ENCODE measurements around the gene ETV3.
"Not testable (repeated sequence)": the region's sequence is repeated elsewhere in the genome, so short reads cannot be mapped to it uniquely, and the experiment has no call there.

Gene ETV3

GRCh38 chr1:157138220-157139051 is at the start of gene ETV3:
Gene ETV3 (minus strand): TSS chr1:157138395. CDS start chr1:157136352, 2,043 bp downstream.
- DNase-seq: peak; percentile 91

GRCh38 chr1:157186281-157186992 is 48.2 kb upstream of the ETV3 start:
- no peak for DNase-seq

GRCh38 chr1:157183870-157184269 is 45.7 kb upstream of the ETV3 start:
- no peak for DNase-seq

GRCh38 chr1:157182371-157182770 is 44.2 kb upstream of the ETV3 start:
- not testable (repeated sequence) for DNase-seq

- no peak for DNase-seq
These were observed 43.6 kb upstream of the ETV3 start for GRCh38 chr1:157181790-157182189.

GRCh38 chr1:157181258-157181657 is 43.1 kb upstream of the ETV3 start:
- DNase-seq: no peak

GRCh38 chr1:157178490-157178889 is 40.3 kb upstream of the ETV3 start:
- DNase-seq: no peak

- DNase-seq: no peak
These were observed 39.7 kb upstream of the ETV3 start for GRCh38 chr1:157177733-157178394.

- DNase-seq: no peak
These were observed 38.5 kb upstream of the ETV3 start for GRCh38 chr1:157176591-157177121.

- DNase-seq: no peak
These were observed 37.8 kb upstream of the ETV3 start for GRCh38 chr1:157176016-157176415.

- DNase-seq: no peak
These were observed 35.8 kb upstream of the ETV3 start for GRCh38 chr1:157173900-157174410.

- not testable (repeated sequence) for DNase-seq
These were observed 35.0 kb upstream of the ETV3 start for GRCh38 chr1:157173241-157173640.

- not testable (repeated sequence) for DNase-seq
These were observed 34.4 kb upstream of the ETV3 start for GRCh38 chr1:157172591-157172990.

- peak; percentile 29 for DNase-seq
These were observed 33.8 kb upstream of the ETV3 start for GRCh38 chr1:157171903-157172503.

- DNase-seq: peak; percentile 11
These were observed 32.7 kb upstream of the ETV3 start for GRCh38 chr1:157170677-157171515.

- no peak for DNase-seq
These were observed 29.8 kb upstream of the ETV3 start for GRCh38 chr1:157168015-157168414.

- DNase-seq: no peak
These were observed 29.2 kb upstream of the ETV3 start for GRCh38 chr1:157167437-157167836.

GRCh38 chr1:157166590-157166989 is 28.4 kb upstream of the ETV3 start:
- no peak for DNase-seq

- DNase-seq: peak; percentile 58
These were observed 25.3 kb upstream of the ETV3 start for GRCh38 chr1:157163273-157164127.

- no peak for DNase-seq
These were observed 24.1 kb upstream of the ETV3 start for GRCh38 chr1:157162345-157162744.

GRCh38 chr1:157161901-157162300 is 23.7 kb upstream of the ETV3 start:
- DNase-seq: no peak
